ENCODE measurements around the gene PACRG.

Gene PACRG

GRCh38 chr6:163080228-163080627 is 352.5 kb downstream of the PACRG start:
- no peak for TF ChIP-seq ZBTB7A (IDR thresholded peaks at IDR 0.05; ENCODE audit: low read depth)
- TF ChIP-seq TCF12 (IDR thresholded peaks at IDR 0.05; ENCODE audit: low read depth), result no peak
- TF ChIP-seq RAD21 (IDR thresholded peaks at IDR 0.05; ENCODE audit: low read depth), result no peak
- no peak for TF ChIP-seq REST (IDR thresholded peaks at IDR 0.05; ENCODE audit: low read depth)
- TF ChIP-seq EGR1 (IDR thresholded peaks at IDR 0.05), result no peak
- TF ChIP-seq TEAD4 (IDR thresholded peaks at IDR 0.05), result no peak

GRCh38 chr6:163083141-163083540 is 355.4 kb downstream of the PACRG start:
- TF ChIP-seq REST (IDR thresholded peaks at IDR 0.05; ENCODE audit: low read depth) (no peak), EGR1 (IDR thresholded peaks at IDR 0.05) (no peak), CREB1 (IDR thresholded peaks at IDR 0.05; ENCODE audit: low read depth) (no peak), FOXM1 (IDR thresholded peaks at IDR 0.05; ENCODE audit: borderline replicate concordance, low read depth) (no peak), YY1 (IDR thresholded peaks at IDR 0.05; ENCODE audit: low read depth) (no peak), EP300 (IDR thresholded peaks at IDR 0.05; ENCODE audit: borderline replicate concordance) (no peak), TEAD4 (IDR thresholded peaks at IDR 0.05) (no peak), RAD21 (IDR thresholded peaks at IDR 0.05; ENCODE audit: low read depth) (no peak), ZBTB7A (IDR thresholded peaks at IDR 0.05; ENCODE audit: low read depth) (no peak), NFIC (IDR thresholded peaks at IDR 0.05) (no peak), TAF1 (IDR thresholded peaks at IDR 0.05; ENCODE audit: low read depth) (no peak), USF1 (IDR thresholded peaks at IDR 0.05) (no peak), MAX (IDR thresholded peaks at IDR 0.05) (no peak), CEBPB (IDR thresholded peaks at IDR 0.05) (no peak), TCF12 (IDR thresholded peaks at IDR 0.05; ENCODE audit: low read depth) (no peak)

- TF ChIP-seq USF1 (IDR thresholded peaks at IDR 0.05) (no peak), REST (IDR thresholded peaks at IDR 0.05; ENCODE audit: low read depth) (no peak), ZBTB7A (IDR thresholded peaks at IDR 0.05; ENCODE audit: low read depth) (no peak), CEBPB (IDR thresholded peaks at IDR 0.05) (no peak), EP300 (IDR thresholded peaks at IDR 0.05; ENCODE audit: borderline replicate concordance) (no peak), CREB1 (IDR thresholded peaks at IDR 0.05; ENCODE audit: low read depth) (no peak), MAX (IDR thresholded peaks at IDR 0.05) (no peak), TCF12 (IDR thresholded peaks at IDR 0.05; ENCODE audit: low read depth) (no peak), YY1 (IDR thresholded peaks at IDR 0.05; ENCODE audit: low read depth) (no peak), TEAD4 (IDR thresholded peaks at IDR 0.05) (no peak), EGR1 (IDR thresholded peaks at IDR 0.05) (no peak), TAF1 (IDR thresholded peaks at IDR 0.05; ENCODE audit: low read depth) (no peak), RAD21 (IDR thresholded peaks at IDR 0.05; ENCODE audit: low read depth) (no peak), FOXM1 (IDR thresholded peaks at IDR 0.05; ENCODE audit: borderline replicate concordance, low read depth) (no peak), NFIC (IDR thresholded peaks at IDR 0.05) (no peak)
These were observed 357.7 kb downstream of the PACRG start for GRCh38 chr6:163085426-163085825.

- no peak for TF ChIP-seq TAF1 (IDR thresholded peaks at IDR 0.05; ENCODE audit: low read depth)
- TF ChIP-seq CREB1 (IDR thresholded peaks at IDR 0.05; ENCODE audit: low read depth), result no peak
- no peak for TF ChIP-seq USF1 (IDR thresholded peaks at IDR 0.05)
- TF ChIP-seq CEBPB (IDR thresholded peaks at IDR 0.05), result no peak
- no peak for TF ChIP-seq YY1 (IDR thresholded peaks at IDR 0.05; ENCODE audit: low read depth)
- TF ChIP-seq EP300 (IDR thresholded peaks at IDR 0.05; ENCODE audit: borderline replicate concordance), result no peak
- TF ChIP-seq TCF12 (IDR thresholded peaks at IDR 0.05; ENCODE audit: low read depth), result no peak
- TF ChIP-seq EGR1 (IDR thresholded peaks at IDR 0.05), result no peak
- TF ChIP-seq FOXM1 (IDR thresholded peaks at IDR 0.05; ENCODE audit: borderline replicate concordance, low read depth), result no peak
These were observed 358.3 kb downstream of the PACRG start for GRCh38 chr6:163085861-163086623.

Measured in Ishikawa (cell line).